WTC11 (cell line): ENCODE results near the gene HSPB3.

Experiments used
- CREB1 ChIP-seq: sonication (generic); formaldehyde crosslinking; IDR thresholded peaks from 2 replicates; pipeline ENCODE4 v1.8.0; 2023; ENCODE audit warnings: mild to moderate bottlenecking, missing genetic modification reagents
- SMAD4 ChIP-seq: sonication (generic); formaldehyde crosslinking; IDR thresholded peaks from 2 replicates; pipeline ENCODE4 v1.8.0; 2022; ENCODE audit warnings: mild to moderate bottlenecking, missing genetic modification reagents
- ZBTB21 ChIP-seq: sonication (generic); formaldehyde crosslinking; IDR thresholded peaks from 2 replicates; pipeline ENCODE4 v1.8.1; 2023; ENCODE audit warnings: mild to moderate bottlenecking, missing genetic modification reagents, borderline replicate concordance
- TF ChIP-seq, protein P1 (sequence below): fragments of 200-600 bp; IDR thresholded peaks from 2 replicates; pipeline ENCODE4 v1.8.0; 2022; ENCODE audit warnings: antibody characterized with exemption
- TF ChIP-seq, protein P2 (sequence below): sonication (generic); formaldehyde crosslinking; IDR thresholded peaks from 2 replicates; pipeline ENCODE4 v1.8.1; 2022; ENCODE audit warnings: mild to moderate bottlenecking, missing genetic modification reagents, moderate library complexity, borderline replicate concordance

DNA sequence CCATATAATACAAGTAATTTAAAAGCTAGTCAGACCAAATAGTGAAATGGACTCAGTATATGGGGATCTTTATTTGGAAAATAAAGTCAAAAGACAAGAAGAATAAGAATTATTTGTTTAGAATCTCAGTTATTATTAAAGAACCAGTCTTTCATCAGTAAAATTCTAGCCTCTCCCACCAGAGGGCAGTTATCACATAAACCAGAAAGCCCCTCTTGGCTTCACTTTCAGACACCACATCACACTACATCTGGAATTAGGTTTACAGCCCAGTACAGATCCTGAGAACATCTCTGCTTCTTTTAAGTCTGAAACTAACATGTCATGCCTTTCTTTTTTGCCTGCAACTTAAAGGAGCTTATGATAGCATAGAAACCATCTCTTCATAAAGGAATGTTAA is 12.2 kb upstream of the HSPB3 start:
- TF ChIP-seq, protein P1, sequence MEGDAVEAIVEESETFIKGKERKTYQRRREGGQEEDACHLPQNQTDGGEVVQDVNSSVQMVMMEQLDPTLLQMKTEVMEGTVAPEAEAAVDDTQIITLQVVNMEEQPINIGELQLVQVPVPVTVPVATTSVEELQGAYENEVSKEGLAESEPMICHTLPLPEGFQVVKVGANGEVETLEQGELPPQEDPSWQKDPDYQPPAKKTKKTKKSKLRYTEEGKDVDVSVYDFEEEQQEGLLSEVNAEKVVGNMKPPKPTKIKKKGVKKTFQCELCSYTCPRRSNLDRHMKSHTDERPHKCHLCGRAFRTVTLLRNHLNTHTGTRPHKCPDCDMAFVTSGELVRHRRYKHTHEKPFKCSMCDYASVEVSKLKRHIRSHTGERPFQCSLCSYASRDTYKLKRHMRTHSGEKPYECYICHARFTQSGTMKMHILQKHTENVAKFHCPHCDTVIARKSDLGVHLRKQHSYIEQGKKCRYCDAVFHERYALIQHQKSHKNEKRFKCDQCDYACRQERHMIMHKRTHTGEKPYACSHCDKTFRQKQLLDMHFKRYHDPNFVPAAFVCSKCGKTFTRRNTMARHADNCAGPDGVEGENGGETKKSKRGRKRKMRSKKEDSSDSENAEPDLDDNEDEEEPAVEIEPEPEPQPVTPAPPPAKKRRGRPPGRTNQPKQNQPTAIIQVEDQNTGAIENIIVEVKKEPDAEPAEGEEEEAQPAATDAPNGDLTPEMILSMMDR = no peak
- TF ChIP-seq, protein P2, sequence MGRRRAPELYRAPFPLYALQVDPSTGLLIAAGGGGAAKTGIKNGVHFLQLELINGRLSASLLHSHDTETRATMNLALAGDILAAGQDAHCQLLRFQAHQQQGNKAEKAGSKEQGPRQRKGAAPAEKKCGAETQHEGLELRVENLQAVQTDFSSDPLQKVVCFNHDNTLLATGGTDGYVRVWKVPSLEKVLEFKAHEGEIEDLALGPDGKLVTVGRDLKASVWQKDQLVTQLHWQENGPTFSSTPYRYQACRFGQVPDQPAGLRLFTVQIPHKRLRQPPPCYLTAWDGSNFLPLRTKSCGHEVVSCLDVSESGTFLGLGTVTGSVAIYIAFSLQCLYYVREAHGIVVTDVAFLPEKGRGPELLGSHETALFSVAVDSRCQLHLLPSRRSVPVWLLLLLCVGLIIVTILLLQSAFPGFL = no peak
- TF ChIP-seq CREB1 (CRISPR knock-in tag) = no peak
- TF ChIP-seq ZBTB21 (CRISPR knock-in tag) = no peak
- no peak for TF ChIP-seq SMAD4
